Ovary (tissue), 9 donors: Measurements from ENCODE around the gene UCKL1. TPM values are rescaled to one million over a fixed set of nuclear protein-coding genes. Genes with fewer than 3 reads are reported as not detected.
A peak's percentile ranks its signal among the peaks of the same experiment; 100 is the strongest.

ENCODE experiments used
- DNase-seq, 5 donors: peaks; one replicate each; pipeline ENCODE4 v3.0.0-alpha.2; 2019 to 2020
- H3K27ac ChIP-seq, 2 donors: fragments of 200-600 bp; one replicate each; pipeline versions ENCODE4 v1.5.1 to v1.8.0; 2019 to 2022
- H3K27me3 ChIP-seq: fragments of 200-600 bp; one replicate; pipeline ENCODE4 v1.8.0; 2022
- H3K36me3 ChIP-seq: fragments of 200-600 bp; sonication (generic); one replicate; pipeline ENCODE4 v1.5.1; 2019
- H3K4me1 ChIP-seq: one replicate; pipeline ENCODE4 v1.8.1; 2013; ENCODE audit warnings: mild to moderate bottlenecking, moderate library complexity; ENCODE audit not compliant: insufficient read depth
- H3K4me3 ChIP-seq: fragments of 200-600 bp; sonication (generic); one replicate; pipeline ENCODE4 v1.5.1; 2017
- H3K9me3 ChIP-seq, 2 donors: fragments of 200-600 bp in 1 of 2; sonication (generic) in 1 of 2; one replicate each; pipeline versions ENCODE4 v1.5.1 to v1.8.1; 2013 to 2019; ENCODE audit warnings: mild to moderate bottlenecking in 1 of 2, moderate library complexity in 1 of 2
- EP300 ChIP-seq: sonication (generic); formaldehyde crosslinking; IDR thresholded peaks from one replicate; pipeline ENCODE4 v1.6.1; 2017; ENCODE audit warnings: antibody characterized with exemption
- POLR2A ChIP-seq: fragments of 450-650 bp; IDR thresholded peaks from one replicate; pipeline ENCODE4 v1.6.1; 2017; ENCODE audit warnings: antibody characterized with exemption, mild to moderate bottlenecking, moderate library complexity
- WGBS, 3 donors: extraction: QIAGEN DNeasy Blood & Tissue Kit in 1 of 3; methylation state at CpG; one replicate each; pipeline versions ENCODE4 v1.1.5 to v1.1.7; 2013 to 2017; 5-methylcytosine and 5-hydroxymethylcytosine counted together
- intact Hi-C, 4 donors: fragments of 100-400 bp; cut with DNase I; formaldehyde crosslinking; loops; one replicate each; pipeline versions ENCODE4 v1.11.0 to v1.15.1; 2022 to 2023
- polyA plus RNA-seq, 2 donors: library from polyadenylated mRNA; stranded (reverse); fragments of 200-250 nt in 1 of 2; fragments of 350-450 nt in 1 of 2; fragmentation: Illumina TruSeq in 1 of 2; extraction: RNeasy Lipid Tissue Mini Kit (QIAGEN cat#74804) in 1 of 2; gene quantifications; one replicate each; pipeline ENCODE4 v1.2.3, GENCODE V29; 2013 to 2014
- total RNA-seq, 7 donors: library from RNA; depleted of rRNA in 2 of 7; stranded (reverse); fragments of >200 nt in 2 of 7; fragmentation: NEBNext Ultra II Directional in 3 of 7; extraction: Animal tissue kit (Norgen Biotek cat#: 25700) in 3 of 7; gene quantifications; one replicate each; pipeline versions ENCODE4 v1.1.0 to v1.2.4, GENCODE V29; 2016 to 2023
- TF ChIP-seq, protein P1 (sequence below), 3 donors: fragments of 450-650 bp in 2 of 3; fragments of 200-600 bp in 1 of 3; IDR thresholded peaks; one replicate each; pipeline versions ENCODE4 v1.5.1 to v1.8.0; 2016 to 2022; ENCODE audit warnings: antibody characterized with exemption in 3 of 3, mild to moderate bottlenecking in 1 of 3
- donor health status: DM: no; HTN: no; CAD: no; lungs with moderate emphysema.
- donor health status: DM: no; HTN: no; CAD: no.
- donor health status: Bipolar disorder and iron deficiency.
- donor health status: DM: yes; HTN: yes; CAD: no.
- donor health status: DM: no; HTN: no; CAD: no.
- donor health status: DM: yes; HTN: yes; CAD: no.

The UCKL1 gene
- total and polyA plus RNA-seq, 9 donors, result 6.6 to 58.6 (median 47.0) TPM

DNA sequence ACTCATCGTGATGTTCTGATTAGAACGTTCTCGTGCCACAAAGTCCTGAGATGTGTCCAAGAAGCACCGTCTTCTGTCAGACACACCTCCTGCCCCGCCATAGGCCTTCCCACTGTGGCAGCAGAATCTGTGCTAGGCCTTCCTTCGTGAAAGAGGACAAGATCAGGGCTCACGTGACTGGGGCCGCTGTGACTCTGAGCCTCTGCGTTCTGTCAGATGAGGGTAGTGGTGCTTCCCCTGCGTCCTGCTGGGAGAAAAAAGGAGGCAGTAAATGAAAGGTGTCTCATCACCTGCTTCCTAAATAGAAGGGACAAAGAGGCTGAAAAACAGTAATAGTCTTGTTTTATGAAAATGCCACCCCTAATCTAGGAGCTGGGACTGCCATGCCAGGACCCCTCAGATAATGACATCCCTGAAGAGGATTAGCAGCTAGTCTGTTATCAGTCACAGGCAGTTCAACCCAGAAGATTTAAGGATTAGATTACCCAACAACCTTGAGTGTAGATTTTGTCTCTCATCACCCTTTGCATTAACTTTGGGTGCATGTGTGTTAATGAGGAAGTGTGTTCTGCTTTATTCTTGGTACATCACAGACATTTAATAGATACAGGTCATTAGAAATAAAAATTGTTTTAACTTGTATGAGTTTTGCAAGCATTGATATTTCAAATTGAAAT is 57.2 kb downstream of the UCKL1 start:
- no peak overlapping the region for H3K27ac ChIP-seq
- intact Hi-C loops, result no loop called here
- H3K4me1 ChIP-seq, result peaks cover 10% of the 10 kb centered on the region
- 84 to 87% (median 84%) methylated on average over 10 of the region's 10 CpGs for WGBS, 3 donors
- H3K4me3 ChIP-seq, result no peak overlapping the region
- no peaks in the 10 kb centered on the region for H3K36me3 ChIP-seq
- TF ChIP-seq EP300 (no peak), POLR2A (no peak)
- TF ChIP-seq, protein P1, sequence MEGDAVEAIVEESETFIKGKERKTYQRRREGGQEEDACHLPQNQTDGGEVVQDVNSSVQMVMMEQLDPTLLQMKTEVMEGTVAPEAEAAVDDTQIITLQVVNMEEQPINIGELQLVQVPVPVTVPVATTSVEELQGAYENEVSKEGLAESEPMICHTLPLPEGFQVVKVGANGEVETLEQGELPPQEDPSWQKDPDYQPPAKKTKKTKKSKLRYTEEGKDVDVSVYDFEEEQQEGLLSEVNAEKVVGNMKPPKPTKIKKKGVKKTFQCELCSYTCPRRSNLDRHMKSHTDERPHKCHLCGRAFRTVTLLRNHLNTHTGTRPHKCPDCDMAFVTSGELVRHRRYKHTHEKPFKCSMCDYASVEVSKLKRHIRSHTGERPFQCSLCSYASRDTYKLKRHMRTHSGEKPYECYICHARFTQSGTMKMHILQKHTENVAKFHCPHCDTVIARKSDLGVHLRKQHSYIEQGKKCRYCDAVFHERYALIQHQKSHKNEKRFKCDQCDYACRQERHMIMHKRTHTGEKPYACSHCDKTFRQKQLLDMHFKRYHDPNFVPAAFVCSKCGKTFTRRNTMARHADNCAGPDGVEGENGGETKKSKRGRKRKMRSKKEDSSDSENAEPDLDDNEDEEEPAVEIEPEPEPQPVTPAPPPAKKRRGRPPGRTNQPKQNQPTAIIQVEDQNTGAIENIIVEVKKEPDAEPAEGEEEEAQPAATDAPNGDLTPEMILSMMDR (IDR thresholded peaks at IDR 0.05), result no peak
- no peak for DNase-seq
- H3K9me3 ChIP-seq, result no peaks in the 10 kb centered on the region
- no peaks in the 10 kb centered on the region for H3K27me3 ChIP-seq

DNA sequence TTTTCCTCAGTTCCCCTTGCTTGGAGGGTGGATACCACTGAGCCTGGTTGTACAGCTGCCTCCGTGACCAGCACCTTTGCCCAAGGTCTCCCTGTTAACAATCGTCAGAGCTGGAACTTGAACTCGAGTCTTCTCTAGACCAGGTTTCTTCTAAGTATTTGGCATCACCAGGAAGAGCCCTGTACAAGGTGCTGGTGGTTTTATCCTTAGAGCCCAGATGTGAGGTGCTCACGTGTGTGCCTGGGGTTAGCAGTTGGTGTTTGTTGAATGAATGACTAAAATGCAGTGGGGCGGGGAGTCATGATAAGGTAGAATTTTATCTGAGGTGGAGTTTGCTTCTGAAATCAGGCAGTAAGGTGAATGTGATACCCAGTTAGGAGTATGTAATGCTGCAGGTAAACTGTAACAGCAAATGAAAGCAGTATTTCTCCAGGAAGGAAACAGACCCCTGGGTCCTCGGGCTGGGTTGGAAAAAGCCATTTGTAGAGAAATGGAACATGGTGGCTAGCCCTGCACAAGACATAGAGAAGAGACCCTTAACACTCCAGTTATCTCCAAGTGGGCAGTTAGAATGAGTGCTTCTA is 58.1 kb downstream of the UCKL1 start:
- Histone ChIP-seq H3K4me3 (no peak overlapping the region), H3K36me3 (no peaks in the 10 kb centered on the region), H3K9me3 (no peaks in the 10 kb centered on the region), H3K4me1 (peaks cover 10% of the 10 kb centered on the region), H3K27me3 (no peaks in the 10 kb centered on the region), H3K27ac (no peak overlapping the region)
- intact Hi-C loops, result no loop called here
- no peak for DNase-seq
- 82 to 88% (median 85%) methylated on average over 6 of the region's 6 CpGs for WGBS, 3 donors
- TF ChIP-seq EP300, result no peak
- no peak for TF ChIP-seq POLR2A
- TF ChIP-seq, protein P1 (IDR thresholded peaks at IDR 0.05), result no peak

DNA sequence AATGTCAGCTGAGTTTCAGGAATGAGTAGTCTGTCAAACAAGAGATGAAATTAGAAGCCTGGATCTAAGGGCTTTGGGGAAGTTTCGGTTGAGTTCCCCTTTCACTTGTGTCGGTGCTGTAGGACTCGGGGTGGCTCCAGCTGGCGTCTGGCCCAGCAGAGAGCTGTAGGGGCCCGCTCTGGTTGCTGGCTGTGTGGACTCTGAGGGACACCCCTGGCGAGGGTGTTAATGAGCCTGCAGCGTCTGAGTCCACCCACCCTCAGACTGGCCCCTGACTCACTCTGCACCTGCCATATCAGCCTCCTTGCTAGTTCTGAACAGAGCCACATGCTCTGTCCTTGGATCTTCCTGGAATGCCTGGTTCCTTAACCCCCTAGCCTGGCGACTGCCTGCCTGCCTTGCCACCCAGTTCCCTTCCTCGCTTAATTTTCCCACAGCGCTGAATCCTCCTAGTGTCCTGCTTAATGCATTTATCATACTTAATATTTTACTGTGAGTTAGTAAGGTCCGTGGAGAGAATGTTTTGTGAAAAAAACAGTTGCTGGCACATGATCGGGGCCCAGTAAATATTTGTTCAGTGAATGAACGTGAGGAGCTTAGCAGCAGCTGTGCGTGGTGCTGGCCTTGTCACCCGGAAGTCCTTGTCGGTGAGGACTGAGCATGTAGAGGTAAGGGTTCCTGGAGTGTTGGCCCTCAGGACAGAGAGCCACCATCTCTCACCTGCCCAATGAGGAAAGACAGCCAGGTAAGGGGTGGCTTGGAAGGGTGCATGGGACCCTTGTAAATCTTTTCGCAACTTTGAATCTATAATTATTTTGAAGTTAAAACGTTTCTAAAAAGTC is 59.7 kb downstream of the UCKL1 start:
- TF ChIP-seq EP300 (no peak), POLR2A (no peak)
- TF ChIP-seq, protein P1 (IDR thresholded peaks at IDR 0.05), result no peak
- no peaks in the 10 kb centered on the region for H3K36me3 ChIP-seq
- peak overlapping the region; percentile 69 for H3K4me3 ChIP-seq
- H3K27ac ChIP-seq, result no peak overlapping the region
- intact Hi-C loops, result no loop called here
- 13 to 19% (median 16%) methylated on average over 18 of the region's 18 CpGs for WGBS, 3 donors
- no peaks in the 10 kb centered on the region for H3K27me3 ChIP-seq
- H3K4me1 ChIP-seq, result peaks cover 10% of the 10 kb centered on the region
- no peaks in the 10 kb centered on the region for H3K9me3 ChIP-seq
- DNase-seq, result peak in 3 of 5 donors; percentile 31 to 64 (median 48)

DNA sequence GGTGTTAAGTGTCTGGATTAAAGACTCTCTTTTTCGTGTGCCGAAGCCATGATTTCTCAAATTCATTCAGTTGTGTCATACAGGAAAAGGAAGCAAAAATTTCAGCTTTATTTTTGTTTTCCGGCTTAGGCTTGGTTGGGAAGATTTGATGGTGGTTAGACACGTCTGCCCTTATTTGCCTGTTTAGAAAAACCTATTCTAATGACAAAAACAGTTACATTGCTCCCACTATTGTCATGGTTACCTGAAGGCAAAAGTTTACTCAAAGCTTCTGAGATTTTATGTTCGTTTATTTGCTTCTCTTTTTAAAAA is 60.3 kb downstream of the UCKL1 start:
- H3K4me1 ChIP-seq, result peaks cover 10% of the 10 kb centered on the region
- no peak for DNase-seq
- no peaks in the 10 kb centered on the region for H3K36me3 ChIP-seq
- H3K27me3 ChIP-seq, result no peaks in the 10 kb centered on the region
- no peaks in the 10 kb centered on the region for H3K9me3 ChIP-seq
- TF ChIP-seq EP300 (no peak), POLR2A (no peak)
- TF ChIP-seq, protein P1 (IDR thresholded peaks at IDR 0.05), result no peak
- intact Hi-C loops, result no loop called here
- peak overlapping the region in 1 of 2 donors; percentile 38 for H3K27ac ChIP-seq
- peak overlapping the region; percentile 69 for H3K4me3 ChIP-seq
- WGBS, 3 donors, result 1 to 2% (median 1%) methylated on average over 5 of the region's 5 CpGs
